Stimulated activated CD8-positive, alpha-beta memory T cell treated with anti-CD3 and anti-CD28 coated beads, Interleukin-15, amount 100 ng/mL, for 4 hours (primary cell): ENCODE results near the gene CCDC33.

Experiments
- DNase-seq, 2 donors: peaks; one replicate each; pipeline ENCODE4 v3.0.0-alpha.2; 2020; ENCODE audit warnings: low read depth in 2 of 2

Gene CCDC33

DNA sequence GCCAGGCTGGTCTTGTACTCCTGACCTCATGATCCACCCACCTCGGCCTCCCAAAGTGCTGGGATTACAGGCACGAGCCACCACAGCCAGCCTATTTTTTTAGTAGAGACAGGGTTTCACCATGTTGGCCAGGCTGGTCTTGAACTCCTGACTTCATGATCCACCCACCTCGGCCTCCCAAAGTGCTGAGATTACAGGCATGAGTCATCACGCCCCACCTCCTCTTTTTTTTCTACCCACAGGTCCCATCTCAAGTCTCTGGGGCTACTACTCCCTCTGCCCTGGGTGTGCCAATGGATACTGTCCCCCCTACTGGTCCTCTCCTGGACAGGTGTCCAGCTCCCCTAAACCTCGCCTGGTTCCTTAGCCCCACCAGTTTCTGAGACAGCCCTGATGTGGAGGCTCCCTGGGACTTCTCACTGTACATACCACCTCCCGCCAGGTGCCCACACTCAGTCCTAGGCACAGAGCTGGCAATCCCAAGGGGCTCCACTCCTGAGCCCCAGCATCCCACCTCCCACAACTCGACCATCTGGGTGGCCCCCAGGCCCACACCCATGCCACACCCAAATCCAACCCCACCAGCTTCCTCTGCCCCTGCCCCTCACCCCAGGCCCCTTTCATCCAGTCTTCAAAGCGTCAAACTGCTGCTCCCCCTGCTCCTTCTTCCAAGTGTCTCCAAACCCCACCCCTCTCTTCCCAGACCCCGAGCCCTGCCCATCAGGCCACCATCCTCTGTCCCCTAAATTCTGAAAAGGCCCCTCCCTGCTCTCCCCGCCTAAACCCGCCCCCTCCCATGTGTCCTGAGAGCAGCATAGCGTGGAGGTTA lies 144.4 kb downstream of the CCDC33 start:
- DNase-seq = no peak

DNA sequence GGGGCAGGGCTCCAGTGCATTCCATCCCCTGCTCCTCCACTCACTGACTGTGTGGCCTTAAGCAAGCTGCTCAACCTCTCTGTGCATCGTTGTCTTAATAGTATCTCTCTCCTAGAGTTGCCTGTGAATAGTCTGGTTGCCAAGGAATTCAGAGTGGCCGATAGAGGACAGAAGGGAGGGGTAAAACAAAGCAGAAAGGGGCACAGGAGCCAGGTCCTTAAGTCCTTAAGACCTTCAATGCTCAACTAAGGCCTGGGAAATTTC lies 145.0 kb downstream of the CCDC33 start:
- DNase-seq = no peak

DNA sequence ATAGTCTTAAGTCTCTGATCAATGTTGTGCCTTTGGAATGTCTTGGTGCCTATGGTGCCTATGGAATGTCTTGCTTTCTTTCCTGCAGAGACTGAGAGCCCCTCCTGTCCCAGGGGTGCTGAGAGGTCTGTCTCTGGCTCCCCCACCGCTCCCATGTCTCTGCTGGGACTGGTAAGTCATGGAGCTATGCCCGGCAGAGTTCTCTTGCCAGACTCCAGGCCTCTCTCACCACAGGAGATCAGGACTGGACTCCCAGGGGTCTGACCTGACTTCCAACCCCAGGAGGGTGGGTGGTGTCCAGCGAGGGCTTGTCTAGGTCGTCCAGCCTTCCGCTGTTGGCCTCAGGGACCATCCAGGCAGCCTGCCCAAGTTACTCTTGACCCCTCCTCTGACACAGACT lies 145.4 kb downstream of the CCDC33 start:
- no peak for DNase-seq

DNA sequence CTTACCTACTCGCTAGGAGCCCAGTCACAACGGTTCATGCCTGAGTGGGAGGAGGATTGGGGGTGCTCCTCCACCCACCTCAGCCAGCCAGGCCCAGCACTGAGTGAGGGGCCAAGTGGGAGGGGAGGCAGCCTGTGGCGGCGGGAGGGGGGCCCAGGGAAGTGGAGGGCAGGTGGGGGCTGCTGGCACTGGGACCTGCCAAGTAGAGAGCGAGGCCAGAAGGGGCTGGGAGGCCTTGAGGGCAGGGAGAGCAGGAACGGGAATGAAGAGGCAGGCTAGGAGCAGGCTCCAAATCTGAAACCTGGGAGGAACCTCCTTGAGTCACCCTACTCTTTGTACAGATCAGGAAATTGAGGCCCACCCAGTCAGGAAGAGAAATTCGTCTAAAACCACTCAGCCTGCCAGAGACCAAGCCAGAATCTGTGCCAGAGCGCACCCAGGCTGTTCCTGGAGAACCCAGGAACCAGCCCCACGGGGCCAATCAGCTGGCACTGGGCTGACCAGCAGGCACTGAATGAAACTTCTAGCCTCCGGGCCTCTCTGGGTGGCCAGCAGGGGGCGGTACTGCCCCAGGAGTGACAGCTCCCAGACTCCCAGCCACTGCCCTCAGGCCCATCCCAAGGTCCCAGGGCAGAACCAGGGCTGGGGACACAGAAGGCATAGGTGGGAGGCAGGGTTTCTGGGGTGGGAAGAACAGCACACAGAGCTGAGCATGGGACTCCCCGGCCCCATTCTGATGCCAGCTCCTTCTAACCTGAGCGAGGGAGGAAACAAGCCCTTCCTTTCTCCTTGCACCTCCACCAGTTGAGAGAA lies 146.1 kb downstream of the CCDC33 start:
- peak in 1 of 2 donors; percentile 61 for DNase-seq

DNA sequence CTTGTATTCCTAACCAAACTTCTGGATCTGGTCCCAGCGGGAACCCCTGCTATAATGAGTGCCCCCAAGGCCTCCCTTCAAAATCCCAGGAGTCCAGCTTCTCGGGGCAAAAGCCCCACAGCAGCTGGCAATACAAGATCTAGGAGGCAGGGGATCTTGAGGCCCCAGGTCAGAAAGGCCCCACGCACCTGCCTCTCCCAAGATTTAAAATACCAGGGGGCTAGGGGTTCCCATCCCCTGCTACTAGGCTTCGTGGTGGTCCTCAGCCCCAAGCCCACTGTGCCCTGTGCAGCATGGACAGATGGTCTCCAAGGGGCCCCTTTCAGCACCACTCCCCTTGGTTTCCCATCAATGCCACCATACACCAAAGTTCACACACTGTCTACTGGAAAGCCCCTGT lies 147.2 kb downstream of the CCDC33 start:
- DNase-seq = no peak

DNA sequence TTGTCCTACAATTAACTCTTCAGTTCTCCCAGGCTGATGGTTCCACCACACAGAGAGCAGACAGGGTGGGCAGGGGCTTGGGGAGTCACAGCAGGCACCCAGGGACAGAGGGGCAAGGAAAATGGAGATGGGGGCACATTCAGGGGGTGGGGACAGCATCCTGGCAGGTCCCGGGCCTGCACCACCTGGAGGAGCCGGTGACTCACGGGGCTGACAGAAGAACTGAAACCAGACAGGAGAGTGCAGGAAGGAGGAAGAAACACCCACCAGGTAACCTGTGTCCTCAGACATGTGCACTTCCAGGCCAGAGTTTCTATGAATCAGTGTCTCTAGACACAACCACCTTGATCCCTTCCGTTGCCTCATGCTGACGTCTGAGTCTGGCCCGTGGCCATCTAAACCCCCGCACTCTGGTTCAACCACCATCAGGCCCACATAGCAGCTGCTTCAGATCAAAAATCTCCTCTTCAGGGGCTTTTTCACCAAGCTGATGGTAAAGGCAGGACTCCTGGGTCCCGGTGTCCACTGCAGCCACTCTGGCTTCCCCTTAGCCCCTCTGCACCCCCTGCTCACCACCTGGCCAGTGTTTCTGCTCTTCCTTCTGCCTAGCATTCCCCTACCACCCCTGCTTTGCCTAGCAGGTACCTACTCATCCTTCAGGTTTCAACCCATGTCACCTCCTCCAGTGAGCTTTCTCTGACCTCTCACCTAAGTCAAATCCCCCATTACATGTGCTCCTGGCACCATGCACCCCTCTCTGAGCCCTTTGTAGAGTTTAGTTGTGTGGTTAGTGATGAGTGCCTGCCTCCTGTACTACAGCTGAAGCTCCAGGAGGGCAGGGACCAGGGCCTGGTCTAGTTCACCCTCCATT lies 147.8 kb downstream of the CCDC33 start:
- DNase-seq = peak; percentile 68 to 78

DNA sequence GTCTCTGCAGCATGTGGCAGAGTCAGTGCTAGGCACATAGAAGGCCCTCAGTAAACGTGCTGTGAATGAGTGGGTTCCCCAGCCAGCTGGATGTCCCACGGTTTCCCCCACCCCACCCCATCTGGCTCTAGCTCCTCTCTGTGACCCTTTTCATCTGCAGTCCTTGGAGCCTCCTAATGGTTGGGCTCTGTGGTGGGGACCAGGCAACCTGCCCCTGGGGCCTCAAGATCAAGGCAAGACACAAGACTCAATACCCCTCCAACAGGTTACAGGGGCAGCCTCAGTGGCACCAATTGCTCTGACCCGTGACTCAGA lies 148.4 kb downstream of the CCDC33 start:
- no peak for DNase-seq

DNA sequence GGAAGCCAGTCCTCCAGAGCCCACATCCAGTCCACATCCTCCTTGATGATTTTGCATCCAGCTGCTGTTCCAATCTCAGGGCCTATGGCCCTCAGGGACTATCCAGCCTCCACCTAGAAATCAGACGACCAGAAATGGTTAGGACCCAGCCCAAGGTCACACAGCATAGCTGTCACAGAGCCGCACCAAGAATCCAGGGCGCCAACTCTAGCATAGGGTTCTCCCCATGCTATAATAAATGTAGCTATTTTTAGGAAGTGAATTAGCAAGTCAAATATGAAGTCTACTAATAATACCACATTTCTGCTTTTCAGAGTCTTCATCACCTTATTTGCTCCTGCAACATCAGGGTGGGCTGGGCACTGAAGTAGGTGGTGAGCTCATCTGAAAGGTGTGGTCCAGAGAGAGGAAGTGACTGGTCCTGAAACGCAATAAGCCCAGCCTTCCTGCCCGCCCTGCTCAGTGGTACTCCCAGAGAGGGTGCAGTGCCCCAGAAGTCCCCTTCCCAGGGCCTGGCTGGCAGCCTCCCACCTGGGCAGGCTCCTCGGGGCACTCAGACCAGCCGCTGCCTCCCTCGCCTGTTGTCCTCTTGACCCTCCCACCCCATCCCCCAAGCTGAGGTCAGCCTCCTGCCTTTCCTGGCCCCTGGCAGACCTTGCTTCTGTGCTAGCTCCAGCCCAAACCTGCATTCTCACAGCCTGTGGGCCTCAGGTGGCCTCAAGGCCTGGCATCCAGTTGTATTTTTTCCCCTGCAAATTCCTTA lies 148.9 kb downstream of the CCDC33 start:
- peak in 1 of 2 donors; percentile 61 for DNase-seq

DNA sequence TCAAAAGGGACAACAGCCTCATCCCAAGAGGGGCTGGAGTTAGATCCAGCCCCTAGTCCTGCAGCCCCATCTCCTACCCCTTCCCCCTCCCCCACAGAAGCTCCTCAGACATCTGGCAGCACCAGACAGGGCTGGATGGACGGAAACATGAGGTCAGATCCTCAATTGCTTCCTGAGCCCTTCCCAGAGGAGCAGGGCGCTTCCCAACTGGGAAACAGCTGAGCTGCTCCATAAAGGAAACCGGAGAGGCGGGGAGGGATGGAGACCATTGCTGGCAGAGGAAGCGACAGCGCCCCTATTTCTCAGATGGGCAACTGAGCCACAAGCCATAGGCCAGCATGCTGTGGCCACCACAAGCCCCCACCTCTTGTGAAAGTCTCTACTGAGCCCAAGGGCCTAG lies 149.6 kb downstream of the CCDC33 start:
- DNase-seq = no peak
